HG02840 (cell line): ENCODE measurements around the gene CCDC85C.

Experiments
- ATAC-seq: cut with Tn5 transposase; IDR thresholded peaks from one replicate; pipeline ENCODE4 v1.9.1; 2021; ENCODE audit warnings: mild to moderate bottlenecking, moderate library complexity, moderate number of reproducible peaks; ENCODE audit not compliant: unreplicated experiment, low FRiP score

Gene CCDC85C

GRCh38 chr14:99544991-99545390 is 59.0 kb downstream of the CCDC85C start:
- no peak for ATAC-seq

DNA sequence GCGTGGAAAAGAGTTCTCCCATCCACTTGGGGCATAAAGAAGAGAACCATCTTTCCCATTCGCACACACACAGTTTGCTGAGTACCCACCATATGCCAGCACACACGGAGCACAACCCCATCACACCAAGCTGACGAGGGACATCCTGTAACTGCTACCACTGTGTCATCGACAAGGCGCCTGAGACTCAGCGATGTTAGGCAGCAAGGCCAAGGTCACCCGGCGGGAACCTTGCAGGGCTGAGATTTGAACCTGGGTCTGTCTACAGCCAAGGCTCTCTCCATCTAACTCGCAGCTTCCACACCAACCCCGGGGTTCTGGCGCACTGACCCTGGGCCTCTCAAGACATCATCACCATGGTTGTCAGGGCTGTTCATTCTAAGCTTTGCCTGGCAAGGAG is 60.0 kb downstream of the CCDC85C start:
- no peak for ATAC-seq

GRCh38 chr14:99543370-99543769 is 60.6 kb downstream of the CCDC85C start:
- no peak for ATAC-seq

- no peak for ATAC-seq
These were observed 61.4 kb downstream of the CCDC85C start for GRCh38 chr14:99542566-99542965.

- ATAC-seq, result no peak
These were observed 62.1 kb downstream of the CCDC85C start for GRCh38 chr14:99541677-99542470.

GRCh38 chr14:99541211-99541610 is 62.8 kb downstream of the CCDC85C start:
- no peak for ATAC-seq

DNA sequence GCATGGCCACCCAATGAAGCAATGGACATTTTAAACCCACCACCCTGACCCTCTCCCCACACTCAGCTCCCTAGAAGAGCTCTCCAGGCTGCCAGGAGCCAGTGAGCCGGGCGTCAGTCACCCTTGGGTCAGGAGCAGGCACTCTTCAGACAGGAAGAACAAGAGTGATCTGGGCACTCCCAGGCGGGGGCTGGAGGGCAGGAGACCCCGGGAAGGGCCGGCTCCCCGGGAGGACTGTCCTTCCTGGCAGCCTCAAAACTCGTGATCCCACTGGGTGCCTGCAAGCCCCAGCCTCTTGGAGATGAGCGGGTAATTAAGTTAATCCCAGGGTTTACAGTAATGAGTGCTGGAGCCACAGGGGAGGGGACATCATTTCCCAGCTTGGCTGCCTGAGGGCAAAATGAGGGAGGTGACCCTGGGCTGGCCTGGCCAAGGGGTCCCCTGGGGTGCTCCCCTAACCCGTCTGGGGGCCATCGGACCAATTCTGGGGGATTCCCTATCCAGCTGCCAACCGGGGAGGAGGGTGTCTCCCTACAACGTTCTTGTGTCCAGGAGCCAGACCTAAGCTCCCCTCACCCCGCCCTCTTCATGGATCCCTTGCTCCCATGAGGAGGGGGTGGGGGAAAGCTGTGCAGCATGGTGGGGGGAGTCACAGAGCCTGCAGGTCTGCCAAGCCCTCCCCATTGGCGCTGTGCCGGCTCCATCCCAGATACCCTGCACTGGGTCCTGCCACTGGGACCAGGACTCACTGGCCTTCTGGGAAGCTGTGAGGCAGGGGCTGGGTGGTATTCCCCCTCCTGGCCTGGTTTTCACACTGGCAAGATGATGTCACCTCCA is 63.6 kb downstream of the CCDC85C start:
- ATAC-seq, result no peak

DNA sequence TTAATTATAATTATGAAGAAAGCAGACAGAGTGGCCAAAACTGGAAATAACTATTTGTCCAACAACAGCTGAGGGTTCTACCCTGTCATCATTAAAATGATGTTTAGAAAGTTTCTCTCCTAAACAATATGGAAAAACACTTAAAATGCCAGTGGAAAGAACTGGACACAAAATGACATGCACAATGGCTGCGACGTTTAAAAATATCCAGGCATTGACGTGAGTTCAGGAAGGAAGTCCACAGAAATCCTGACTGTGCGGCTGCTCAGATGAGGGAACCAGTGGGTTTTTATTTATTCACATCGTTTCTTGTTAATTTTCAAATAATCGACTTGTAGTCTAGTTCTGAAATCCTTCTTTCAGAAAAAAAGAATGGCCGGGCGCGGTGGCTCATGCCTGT is 64.5 kb downstream of the CCDC85C start:
- ATAC-seq, result no peak

DNA sequence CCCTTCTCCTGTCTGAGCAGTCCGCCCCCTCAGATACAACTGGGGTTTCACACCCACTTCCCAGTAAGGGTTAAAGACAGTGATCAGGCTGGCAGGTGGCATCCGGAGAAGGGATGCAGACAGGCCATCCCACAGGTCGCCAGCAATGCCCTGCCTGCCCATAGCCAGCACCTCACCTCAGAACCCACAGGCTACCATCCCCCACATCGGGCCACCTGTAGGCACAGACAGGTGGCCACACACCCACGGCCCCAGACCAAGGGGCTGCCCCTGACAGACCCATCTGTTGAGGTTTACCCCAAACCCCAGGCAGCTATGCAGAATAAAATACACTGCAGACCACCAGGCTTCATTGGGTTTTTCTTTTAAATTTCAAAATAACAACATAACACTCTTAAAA is 65.3 kb downstream of the CCDC85C start:
- no peak for ATAC-seq

GRCh38 chr14:99538275-99538674 is 65.7 kb downstream of the CCDC85C start:
- ATAC-seq, result no peak

- no peak for ATAC-seq
These were observed 66.6 kb downstream of the CCDC85C start for GRCh38 chr14:99537399-99537798.

- ATAC-seq, result no peak
These were observed 67.9 kb downstream of the CCDC85C start for GRCh38 chr14:99535908-99536778.

GRCh38 chr14:99535448-99535847 is 68.6 kb downstream of the CCDC85C start:
- ATAC-seq, result no peak

- ATAC-seq, result no peak
These were observed 69.1 kb downstream of the CCDC85C start for GRCh38 chr14:99534863-99535262.

GRCh38 chr14:99534333-99534732 is 69.7 kb downstream of the CCDC85C start:
- ATAC-seq, result no peak

DNA sequence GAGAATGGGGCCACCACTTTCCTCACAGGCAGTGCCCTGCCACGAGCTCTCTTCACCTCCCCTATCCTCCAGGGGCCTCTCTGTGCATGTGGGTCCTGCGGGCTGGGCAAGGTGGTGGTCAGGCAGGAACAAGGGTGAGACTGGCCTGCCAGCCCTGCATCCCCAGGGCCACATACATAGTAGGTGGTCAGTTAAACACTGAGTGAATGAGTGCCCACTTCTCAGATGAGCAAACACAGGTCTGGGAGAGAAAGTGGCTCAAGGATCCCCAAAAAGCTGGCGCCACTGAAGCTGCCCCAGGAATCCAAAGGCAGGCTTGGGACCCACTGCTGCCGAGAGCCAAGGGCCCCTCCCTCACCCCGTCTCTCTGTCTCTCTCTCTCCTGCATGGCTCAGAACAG is 71.7 kb downstream of the CCDC85C start:
- no peak for ATAC-seq

GRCh38 chr14:99531251-99532096 is 72.5 kb downstream of the CCDC85C start:
- ATAC-seq, result no peak

GRCh38 chr14:99530407-99531155 is 73.4 kb downstream of the CCDC85C start:
- ATAC-seq, result no peak

GRCh38 chr14:99529899-99530298 is 74.1 kb downstream of the CCDC85C start:
- ATAC-seq, result no peak
